GM12878 (cell line): ENCODE results near the gene PRKACG. TPM values are rescaled to one million over a fixed set of nuclear protein-coding genes. Genes with fewer than 3 reads are reported as not detected.

ENCODE experiments used
- CUX1 ChIP-seq: IDR thresholded peaks from 2 replicates; pipeline ENCODE4 v1.6.1; 2012; ENCODE audit warnings: improper control_type of control experiment, low read depth, low read length; ENCODE audit not compliant: insufficient replicate concordance
- PKNOX1 ChIP-seq: fragments of 450-650 bp; IDR thresholded peaks from 2 replicates; pipeline ENCODE4 v1.6.1; 2016; ENCODE audit warnings: mild to moderate bottlenecking
- RAD21 ChIP-seq: IDR thresholded peaks from 2 replicates; pipeline ENCODE4 v1.6.1; 2011; ENCODE audit warnings: mild to moderate bottlenecking, low read depth, low read length, moderate library complexity; ENCODE audit not compliant: insufficient read depth
- RAD51 ChIP-seq: fragments of 450-650 bp; IDR thresholded peaks from 2 replicates; pipeline ENCODE4 v1.6.1; 2016; ENCODE audit warnings: moderate library complexity, mild to moderate bottlenecking, inconsistent platforms
- STAT3 ChIP-seq: IDR thresholded peaks from 2 replicates; pipeline ENCODE4 v1.6.1; 2011; ENCODE audit warnings: low read depth, low read length, improper control_type of control experiment
- polyA plus RNA-seq, 11 experiments: library from polyadenylated mRNA; depleted of rRNA in 4 of 11; unstranded in 6 of 11; stranded (reverse) in 5 of 11; fragments of >200 nt; fragmentation: Nextera tagmentation in 4 of 11; fragmentation: Illumina TruSeq in 1 of 11; extraction: Ambion mirVana in 4 of 11; extraction: Trizol in 1 of 11; gene quantifications; 1 replicate in 1 of 11; 2 replicates in 10 of 11; pipeline versions ENCODE4 v1.2.1 to v1.2.3, GENCODE V29; 2011 to 2016; ENCODE audit warnings: inconsistent platforms in 2 of 11, missing spikeins in 2 of 11, low read depth in 1 of 11
- total RNA-seq, 4 experiments: library from RNA; depleted of rRNA in 3 of 4; stranded (reverse); fragments of >200 nt in 3 of 4; fragmentation: Illumina TruSeq in 1 of 4; extraction: Trizol in 1 of 4; gene quantifications; 2 replicates each; pipeline versions ENCODE4 v1.2.1 to v1.2.3, GENCODE V29; 2013 to 2021

Gene PRKACG
- total and polyA plus RNA-seq, 10 of the 15 experiments (the other 5 are each of a cell fraction or from before 2014, with no cell fraction given): not detected

- TF ChIP-seq CUX1: no peak
- no peak for TF ChIP-seq PKNOX1
- TF ChIP-seq RAD21: peak; percentile 74
- no peak for TF ChIP-seq RAD51
- no peak for TF ChIP-seq STAT3
- TF ChIP-seq, all 136 proteins: peak for 5
Measured at GRCh38 chr9:69027355-69028097, 13.6 kb upstream of the PRKACG start (continued).
